Gastroesophageal sphincter (tissue), 3 donors: ENCODE measurements around the gene NDUFAB1.

Source experiments
- POLR2A ChIP-seq, 2 donors: fragments of 450-650 bp; IDR thresholded peaks; one replicate each; pipeline ENCODE4 v1.6.1; 2017; ENCODE audit warnings: antibody characterized with exemption in 2 of 2, mild to moderate bottlenecking in 2 of 2, moderate library complexity in 1 of 2
- TF ChIP-seq, protein P1 (sequence below), 4 experiments: fragments of 200-600 bp in 2 of 4; fragments of 450-650 bp in 2 of 4; sonication (generic) in 1 of 4; IDR thresholded peaks; one replicate each; pipeline ENCODE4 v1.5.1; 2017 to 2019; ENCODE audit warnings: antibody characterized with exemption in 4 of 4, mild to moderate bottlenecking in 2 of 4, moderate library complexity in 2 of 4

DNA sequence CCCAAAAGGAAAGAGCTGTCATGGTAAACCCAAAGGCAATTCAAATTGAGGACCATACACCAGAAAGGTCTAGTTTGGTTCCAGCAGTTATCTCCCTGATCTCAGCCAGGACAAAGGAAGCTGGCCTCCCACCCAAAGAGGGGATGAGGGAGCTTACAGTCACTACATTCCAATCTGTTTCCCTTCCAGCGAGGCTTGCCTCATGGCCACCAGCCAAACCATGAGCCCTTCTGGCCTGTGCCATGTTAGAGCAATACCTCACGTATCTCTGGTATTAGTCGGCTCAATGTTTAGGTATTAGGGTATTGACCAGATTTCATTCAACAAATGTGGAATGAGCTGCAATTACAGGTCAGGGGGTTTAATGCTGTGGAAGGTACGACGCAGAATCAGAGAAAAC is 8.4 kb downstream of the NDUFAB1 start:
- TF ChIP-seq, protein P1, sequence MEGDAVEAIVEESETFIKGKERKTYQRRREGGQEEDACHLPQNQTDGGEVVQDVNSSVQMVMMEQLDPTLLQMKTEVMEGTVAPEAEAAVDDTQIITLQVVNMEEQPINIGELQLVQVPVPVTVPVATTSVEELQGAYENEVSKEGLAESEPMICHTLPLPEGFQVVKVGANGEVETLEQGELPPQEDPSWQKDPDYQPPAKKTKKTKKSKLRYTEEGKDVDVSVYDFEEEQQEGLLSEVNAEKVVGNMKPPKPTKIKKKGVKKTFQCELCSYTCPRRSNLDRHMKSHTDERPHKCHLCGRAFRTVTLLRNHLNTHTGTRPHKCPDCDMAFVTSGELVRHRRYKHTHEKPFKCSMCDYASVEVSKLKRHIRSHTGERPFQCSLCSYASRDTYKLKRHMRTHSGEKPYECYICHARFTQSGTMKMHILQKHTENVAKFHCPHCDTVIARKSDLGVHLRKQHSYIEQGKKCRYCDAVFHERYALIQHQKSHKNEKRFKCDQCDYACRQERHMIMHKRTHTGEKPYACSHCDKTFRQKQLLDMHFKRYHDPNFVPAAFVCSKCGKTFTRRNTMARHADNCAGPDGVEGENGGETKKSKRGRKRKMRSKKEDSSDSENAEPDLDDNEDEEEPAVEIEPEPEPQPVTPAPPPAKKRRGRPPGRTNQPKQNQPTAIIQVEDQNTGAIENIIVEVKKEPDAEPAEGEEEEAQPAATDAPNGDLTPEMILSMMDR (IDR thresholded peaks at IDR 0.05), result no peak
- TF ChIP-seq POLR2A (IDR thresholded peaks at IDR 0.05), result no peak
